Stimulated activated CD4-positive, alpha-beta T cell treated with anti-CD3 and anti-CD28 coated beads, Interleukin-4, amount 100 ng/mL, for 48 hours (primary cell): ENCODE measurements around the gene NBPF1.
"Not testable (repeated sequence)": the region's sequence is repeated elsewhere in the genome, so short reads cannot be mapped to it uniquely, and the experiment has no call there.

Experiments
- DNase-seq, 2 donors: peaks; one replicate each; pipeline ENCODE4 v3.0.0-alpha.2; 2020; ENCODE audit warnings: low read depth in 2 of 2

Gene NBPF1

GRCh38 chr1:16613185-16614147 lies at the start of gene NBPF1:
TSS of gene NBPF1 (minus strand) at chr1:16613564.
- peak; percentile 93 to 96 for DNase-seq

- DNase-seq = not testable (repeated sequence)
Measured at GRCh38 chr1:16658234-16658633, 44.9 kb upstream of the NBPF1 start.

DNA sequence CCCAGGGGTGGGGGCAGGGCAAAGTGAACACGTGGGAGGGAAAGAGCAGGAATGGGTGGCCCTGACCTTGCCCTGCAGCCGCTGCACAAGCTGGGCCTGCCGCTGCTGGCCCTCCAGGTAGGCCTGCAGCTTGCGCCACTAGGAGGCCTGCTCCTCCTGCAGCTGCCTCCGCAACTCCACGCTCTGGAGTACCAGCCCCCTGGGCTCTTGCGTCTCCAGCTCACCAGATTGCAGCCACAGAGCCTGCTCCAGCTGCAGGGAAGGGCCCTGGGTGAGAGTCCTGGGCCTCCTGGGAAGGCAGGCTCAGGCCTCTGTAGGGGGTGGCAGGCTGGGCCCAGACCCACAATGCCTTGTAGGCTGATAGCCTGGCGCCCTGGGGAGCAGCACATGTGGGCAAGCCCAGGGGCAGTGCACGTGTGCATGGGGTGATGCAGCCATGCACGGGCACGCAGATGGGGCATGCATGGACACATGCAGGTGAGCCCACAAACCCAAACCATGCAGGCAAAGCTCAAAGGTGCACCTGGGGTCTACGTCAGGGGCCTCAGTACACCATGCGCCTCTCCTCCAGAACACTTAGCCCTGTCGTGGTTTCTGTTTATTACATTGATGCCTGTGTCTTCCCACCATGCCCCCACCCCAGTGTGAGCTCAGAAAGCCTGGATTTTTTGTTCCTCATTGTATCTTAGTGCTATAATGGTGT lies 43.8 kb upstream of the NBPF1 start:
- not testable (repeated sequence) for DNase-seq

DNA sequence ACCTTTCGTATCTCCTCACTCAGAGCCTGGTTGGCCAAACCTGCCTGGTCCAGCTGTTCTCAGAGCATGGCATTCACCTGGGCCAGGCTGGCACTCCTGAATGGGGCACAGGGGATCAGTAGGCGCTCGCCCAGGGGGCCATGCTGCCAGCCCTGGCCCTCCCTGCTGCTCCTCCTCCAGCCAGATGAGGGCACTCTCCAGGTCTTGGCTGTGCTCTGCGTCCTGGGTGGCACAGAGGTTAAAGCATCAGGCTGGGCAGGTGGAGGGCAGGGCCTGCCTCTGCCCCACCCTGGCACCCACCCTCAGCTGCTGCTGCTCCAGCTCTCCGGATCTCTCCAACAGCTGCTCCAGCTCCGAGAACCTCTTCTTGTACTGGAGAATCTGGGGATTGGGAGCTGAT lies 43.2 kb upstream of the NBPF1 start:
- DNase-seq = not testable (repeated sequence)

- DNase-seq = not testable (repeated sequence)
Measured at GRCh38 chr1:16651560-16651959, 38.2 kb upstream of the NBPF1 start.

GRCh38 chr1:16649960-16650359 lies 36.6 kb upstream of the NBPF1 start:
- not testable (repeated sequence) for DNase-seq

DNA sequence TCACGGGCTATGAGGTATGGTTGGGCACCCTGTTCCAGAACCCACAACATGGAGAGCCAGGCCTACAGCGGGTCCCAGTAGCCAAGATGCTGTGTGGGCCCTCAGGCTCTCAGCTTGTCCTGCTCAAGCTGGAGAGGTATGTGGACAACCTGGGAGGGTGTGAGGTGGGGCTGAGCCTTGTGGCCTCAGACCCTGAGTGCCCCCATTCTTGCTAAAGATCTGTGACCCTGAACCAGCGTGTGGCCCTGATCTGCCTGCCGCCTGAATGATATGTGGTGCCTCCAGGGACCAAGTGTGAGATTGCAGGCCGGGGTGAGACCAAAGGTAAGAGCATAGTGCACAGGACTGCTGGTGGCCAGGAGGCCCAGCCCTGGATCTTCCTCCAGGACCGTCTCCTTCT lies 36.0 kb upstream of the NBPF1 start:
- not testable (repeated sequence) for DNase-seq

GRCh38 chr1:16648756-16649155 lies 35.4 kb upstream of the NBPF1 start:
- not testable (repeated sequence) for DNase-seq

GRCh38 chr1:16648250-16648649 lies 34.9 kb upstream of the NBPF1 start:
- DNase-seq = not testable (repeated sequence)

GRCh38 chr1:16647179-16648176 lies 34.1 kb upstream of the NBPF1 start:
- DNase-seq = not testable (repeated sequence)

- not testable (repeated sequence) for DNase-seq
Measured at GRCh38 chr1:16646716-16647115, 33.4 kb upstream of the NBPF1 start.

DNA sequence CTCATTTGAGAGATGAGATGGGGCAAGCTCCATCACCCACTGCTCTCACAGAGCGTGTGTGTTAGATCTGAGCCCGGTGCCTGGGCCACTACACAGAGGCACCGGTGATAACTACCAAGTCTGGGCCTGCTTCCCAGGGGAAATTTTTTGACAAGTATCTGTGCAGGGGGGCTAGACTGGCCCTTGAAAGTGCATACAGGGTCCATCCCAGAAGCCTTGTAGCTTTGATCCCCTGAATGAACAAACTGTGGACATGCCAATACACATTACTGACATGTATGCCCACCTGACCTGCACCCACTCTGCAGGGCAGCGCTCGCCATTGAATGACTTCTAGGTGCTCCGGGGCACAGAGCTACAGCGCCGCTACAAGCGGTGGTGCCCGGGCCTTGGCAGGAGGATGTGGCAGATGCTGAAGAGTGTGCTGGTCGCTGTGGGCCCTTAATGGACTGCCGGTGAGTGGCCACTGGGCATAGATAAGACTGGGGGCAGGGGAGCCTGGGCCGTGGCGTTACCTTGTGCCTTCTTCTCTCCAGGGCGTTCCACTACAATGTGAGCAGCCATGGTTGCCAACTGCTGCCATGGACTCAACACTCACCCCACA lies 32.8 kb upstream of the NBPF1 start:
- not testable (repeated sequence) for DNase-seq

- DNase-seq = not testable (repeated sequence)
Measured at GRCh38 chr1:16645271-16646060, 32.1 kb upstream of the NBPF1 start.

DNA sequence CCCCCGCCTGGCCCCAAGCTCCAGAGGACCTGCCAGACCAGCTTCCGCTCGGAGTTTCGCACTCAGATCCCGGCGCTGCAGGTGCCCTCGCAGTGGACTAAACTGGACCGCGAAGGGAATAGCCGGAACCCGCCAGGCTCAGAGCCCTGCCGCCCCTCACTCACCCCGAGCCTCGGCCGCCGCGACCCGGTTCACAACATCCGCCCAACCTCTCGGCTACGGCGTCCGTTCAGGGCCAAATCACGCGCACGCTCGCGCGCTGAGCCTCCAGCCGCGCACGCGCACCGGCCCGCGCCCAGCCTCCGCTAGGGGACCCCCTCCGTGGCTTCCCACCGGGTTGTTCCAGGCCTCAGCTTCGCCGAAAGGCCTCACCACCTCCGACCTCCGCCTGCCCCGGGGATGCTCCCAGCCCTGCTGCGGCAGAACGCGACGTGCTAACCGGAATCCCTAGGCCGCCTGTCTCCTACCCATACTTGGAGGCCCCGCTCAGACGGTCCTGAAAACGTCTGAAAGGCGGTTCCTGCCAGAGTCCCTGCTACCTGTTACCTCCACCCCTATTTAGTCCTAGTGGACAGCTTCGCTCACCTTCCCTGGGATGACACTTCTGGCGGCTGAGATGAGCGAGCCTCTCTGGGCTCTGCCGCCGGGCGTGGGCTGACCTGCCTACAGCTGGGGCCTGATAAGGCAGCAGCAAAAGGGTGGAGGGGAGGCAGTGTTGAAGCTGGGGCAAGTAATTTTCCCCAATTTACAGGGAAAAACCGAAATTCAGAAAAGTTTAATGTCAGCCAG lies 31.3 kb upstream of the NBPF1 start:
- peak; percentile 97 to 100 for DNase-seq

GRCh38 chr1:16644193-16644481 lies 30.8 kb upstream of the NBPF1 start:
- DNase-seq = no peak

GRCh38 chr1:16643476-16644192 lies 30.3 kb upstream of the NBPF1 start:
- DNase-seq = not testable (repeated sequence)

DNA sequence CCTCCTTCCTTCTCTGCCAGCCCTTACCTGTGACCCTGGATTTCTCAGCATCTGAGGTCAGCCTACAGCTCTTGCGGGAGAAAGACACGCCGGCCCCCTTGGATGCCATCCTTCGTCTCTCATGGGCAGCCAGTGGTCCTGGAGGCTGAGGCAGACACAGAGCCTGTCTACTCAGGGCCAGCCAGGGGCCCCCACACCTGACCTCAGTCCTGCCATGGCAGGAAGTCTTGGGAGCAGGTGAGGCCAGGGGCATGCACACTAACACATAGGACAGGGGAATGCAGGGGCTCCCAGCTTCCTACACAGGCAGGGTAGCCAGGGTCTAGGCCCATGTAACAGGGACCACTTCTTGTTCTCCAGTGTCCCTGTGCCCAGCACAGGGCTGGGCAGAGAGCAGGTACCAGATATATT lies 29.6 kb upstream of the NBPF1 start:
- not testable (repeated sequence) for DNase-seq

- not testable (repeated sequence) for DNase-seq
Measured at GRCh38 chr1:16642025-16642966, 28.9 kb upstream of the NBPF1 start.
